Hematopoietic multipotent progenitor cell treated with erythropoietin and hydrocortisone succinate and interleukin-3 and kit ligand, for 6 days (in vitro differentiated cells): ENCODE measurements around the gene RSAD2.

Source experiments
- DNase-seq: peaks from one replicate; pipeline ENCODE4 v3.0.0-alpha.2; 2015

The RSAD2 gene

GRCh38 chr2:6908291-6908690, 30.7 kb downstream of the RSAD2 start:
- no peak for DNase-seq

- DNase-seq: peak; percentile 97
Observed at GRCh38 chr2:6909431-6910385, 32.1 kb downstream of the RSAD2 start.

- DNase-seq: no peak
Observed at GRCh38 chr2:6911721-6912120, 34.1 kb downstream of the RSAD2 start.

- no peak for DNase-seq
Observed at GRCh38 chr2:6913415-6914157, 36.0 kb downstream of the RSAD2 start.

GRCh38 chr2:6914828-6915227, 37.3 kb downstream of the RSAD2 start:
- DNase-seq: peak; percentile 57

GRCh38 chr2:6915399-6915798, 37.8 kb downstream of the RSAD2 start:
- no peak for DNase-seq

GRCh38 chr2:6916224-6916623, 38.6 kb downstream of the RSAD2 start:
- no peak for DNase-seq

GRCh38 chr2:6916736-6917070, 39.1 kb downstream of the RSAD2 start:
- no peak for DNase-seq

- DNase-seq: peak; percentile 75
Observed at GRCh38 chr2:6917071-6917760, 39.6 kb downstream of the RSAD2 start, which contains the start of gene RNF144A. TSS of gene RNF144A (plus strand) at chr2:6917412. CDS start at chr2:6996927, 79,515 bp downstream.

- DNase-seq: no peak
Observed at GRCh38 chr2:6917761-6918421, 40.3 kb downstream of the RSAD2 start.

- no peak for DNase-seq
Observed at GRCh38 chr2:6919901-6920742, 42.5 kb downstream of the RSAD2 start.

- no peak for DNase-seq
Observed at GRCh38 chr2:6920743-6921064, 43.1 kb downstream of the RSAD2 start.

- DNase-seq: no peak
Observed at GRCh38 chr2:6921321-6921922, 43.8 kb downstream of the RSAD2 start.

- peak; percentile 70 for DNase-seq
Observed at GRCh38 chr2:6922201-6922656, 44.7 kb downstream of the RSAD2 start.

GRCh38 chr2:6923319-6923718, 45.7 kb downstream of the RSAD2 start:
- DNase-seq: no peak

GRCh38 chr2:6924101-6924923, 46.7 kb downstream of the RSAD2 start:
- DNase-seq: no peak

- no peak for DNase-seq
Observed at GRCh38 chr2:6924924-6925409, 47.4 kb downstream of the RSAD2 start.

GRCh38 chr2:6926071-6926732, 48.6 kb downstream of the RSAD2 start:
- no peak for DNase-seq

GRCh38 chr2:6927186-6927585, 49.6 kb downstream of the RSAD2 start:
- peak; percentile 76 for DNase-seq

- DNase-seq: no peak
Observed at GRCh38 chr2:6927753-6928152, 50.2 kb downstream of the RSAD2 start.
